GM23338 (cell line): ENCODE measurements around the gene MIAT. TPM values are rescaled to one million over a fixed set of nuclear protein-coding genes. Genes with fewer than 3 reads are reported as not detected.

Experiments used
- ATAC-seq: fragments of 200-7000 bp; cut with Tn5 transposase; 3 replicates; pipeline ENCODE4 v1.9.1; 2020
- DNase-seq: peaks from one replicate; pipeline ENCODE4 v3.0.0-alpha.2; 2015; ENCODE audit warnings: low spot score
- H2AFZ ChIP-seq: fragments of 200-600 bp; sonication (generic); 2 replicates; pipeline ENCODE4 v1.8.0; 2016; ENCODE audit warnings: antibody characterized with exemption, mild to moderate bottlenecking, moderate library complexity
- H3F3A ChIP-seq: fragments of 200-600 bp; sonication (generic); replicated peaks from 2 replicates; pipeline ENCODE4 v1.8.0; 2017; ENCODE audit warnings: antibody characterized with exemption, mixed run types, low read depth
- H3K27ac ChIP-seq: fragments of 200-600 bp; sonication (generic); 2 replicates; pipeline ENCODE4 v1.6.1; 2016; ENCODE audit warnings: low read depth
- H3K27me3 ChIP-seq: fragments of 200-600 bp; sonication (generic); 2 replicates; pipeline ENCODE4 v1.8.0; 2016; ENCODE audit warnings: mild to moderate bottlenecking, mixed run types, moderate library complexity; ENCODE audit not compliant: insufficient read depth
- H3K36me3 ChIP-seq: fragments of 200-600 bp; sonication (generic); 2 replicates; pipeline ENCODE4 v1.8.0; 2016; ENCODE audit warnings: mild to moderate bottlenecking; ENCODE audit not compliant: insufficient read depth
- H3K4me1 ChIP-seq: fragments of 200-600 bp; sonication (generic); 2 replicates; pipeline ENCODE4 v1.8.0; 2016; ENCODE audit warnings: mild to moderate bottlenecking, moderate library complexity; ENCODE audit not compliant: insufficient read depth
- H3K4me2 ChIP-seq: fragments of 200-600 bp; sonication (generic); 2 replicates; pipeline ENCODE4 v1.7.1; 2017; ENCODE audit warnings: mixed run types
- H3K4me3 ChIP-seq: fragments of 200-600 bp; sonication (generic); 2 replicates; pipeline ENCODE4 v1.6.1; 2016; ENCODE audit warnings: mixed run types
- H3K79me2 ChIP-seq: fragments of 200-600 bp; sonication (generic); replicated peaks from 2 replicates; pipeline ENCODE4 v1.8.0; 2017; ENCODE audit warnings: mild to moderate bottlenecking; ENCODE audit not compliant: insufficient read depth
- H3K9me2 ChIP-seq: fragments of 200-600 bp; sonication (generic); 2 replicates; pipeline ENCODE4 v1.8.0; 2017; ENCODE audit not compliant: insufficient read depth
- H4K20me1 ChIP-seq: fragments of 200-600 bp; sonication (generic); replicated peaks from 2 replicates; pipeline ENCODE4 v1.8.0; 2017; ENCODE audit warnings: mild to moderate bottlenecking; ENCODE audit not compliant: insufficient read depth
- H3K27ac Mint-ChIP-seq: 2 replicates; pipeline ENCODE4 v1.8.0; 2020; ENCODE audit warnings: inconsistent platforms, mild to moderate bottlenecking, moderate library complexity, mixed read lengths
- H3K27me3 Mint-ChIP-seq: 3 replicates; pipeline ENCODE4 v1.8.0; 2022; ENCODE audit warnings: low read depth, mild to moderate bottlenecking, moderate library complexity, mixed read lengths, inconsistent platforms; ENCODE audit not compliant: insufficient read depth, poor library complexity
- H3K36me3 Mint-ChIP-seq: 3 replicates; pipeline ENCODE4 v1.8.0; 2021; ENCODE audit warnings: low read depth, mild to moderate bottlenecking, inconsistent platforms, moderate library complexity, mixed read lengths
- H3K4me1 Mint-ChIP-seq: 3 replicates; pipeline ENCODE4 v1.8.0; 2020; ENCODE audit warnings: mild to moderate bottlenecking, inconsistent platforms, mixed read lengths
- H3K4me3 Mint-ChIP-seq: 3 replicates; pipeline ENCODE4 v1.8.0; 2021; ENCODE audit warnings: moderate library complexity, mild to moderate bottlenecking, inconsistent platforms, mixed read lengths
- H3K9me3 Mint-ChIP-seq: 3 replicates; pipeline ENCODE4 v1.8.0; 2020; ENCODE audit warnings: moderate library complexity, mild to moderate bottlenecking, inconsistent platforms, mixed read lengths
- CREB1 ChIP-seq: fragments of 250-450 bp; sonication (Bioruptor Pico); IDR thresholded peaks from 2 replicates; pipeline ENCODE4 v1.5.0; 2020; ENCODE audit warnings: low read depth, mild to moderate bottlenecking, moderate library complexity
- EZH2 ChIP-seq: fragments of 200-600 bp; sonication (generic); IDR thresholded peaks from one replicate; pipeline ENCODE4 v1.8.0; 2017; ENCODE audit warnings: antibody characterized with exemption, mild to moderate bottlenecking, low read depth; ENCODE audit not compliant: unreplicated experiment
- EZH2phosphoT487 ChIP-seq: fragments of 200-600 bp; sonication (generic); IDR thresholded peaks from one replicate; pipeline ENCODE4 v1.8.1; 2018; ENCODE audit warnings: antibody characterized with exemption; ENCODE audit not compliant: unreplicated experiment
- JUNB ChIP-seq: IDR thresholded peaks from one replicate; pipeline ENCODE4 v1.6.1; 2016; ENCODE audit warnings: antibody characterized with exemption; ENCODE audit not compliant: unreplicated experiment
- NANOG ChIP-seq: IDR thresholded peaks from 2 replicates; pipeline ENCODE4 v1.6.1; 2016; ENCODE audit warnings: antibody characterized with exemption, borderline replicate concordance
- POLR2AphosphoS5 ChIP-seq: IDR thresholded peaks from 2 replicates; pipeline ENCODE4 v1.6.1; 2016; ENCODE audit warnings: antibody characterized with exemption, low read depth
- REST ChIP-seq: IDR thresholded peaks from one replicate; pipeline ENCODE4 v1.6.1; 2018; ENCODE audit warnings: antibody characterized with exemption; ENCODE audit not compliant: unreplicated experiment
- STAT1 ChIP-seq: IDR thresholded peaks from one replicate; pipeline ENCODE4 v1.6.1; 2016; ENCODE audit warnings: antibody characterized with exemption; ENCODE audit not compliant: unreplicated experiment
- ZNF331 ChIP-seq: fragments of 250-450 bp; sonication (Bioruptor Pico); IDR thresholded peaks from 2 replicates; pipeline ENCODE4 v1.5.0; 2020; ENCODE audit warnings: low read depth, mild to moderate bottlenecking, moderate library complexity
- polyA plus RNA-seq: library from polyadenylated mRNA; unstranded; fragments of >200 nt; fragmentation: Nextera tagmentation; extraction: Ambion mirVana; gene quantifications from 2 replicates; pipeline ENCODE4 v1.2.1, GENCODE V29; 2016
- total RNA-seq: library from RNA; depleted of rRNA; stranded (reverse); fragments of >200 nt; shearing (Covaris generic); gene quantifications from 2 replicates; pipeline ENCODE4 v1.2.3, GENCODE V29; 2014
- TF ChIP-seq, protein P1 (sequence below): fragments of 250-450 bp; sonication (Bioruptor Pico); IDR thresholded peaks from 2 replicates; pipeline ENCODE4 v1.5.0; 2020; ENCODE audit warnings: mild to moderate bottlenecking, moderate library complexity

MIAT gene
- total and polyA plus RNA-seq, 2 experiments from 2014 or later: 10.0 to 63.6 TPM

GRCh38 chr22:26629988-26630761 is 27.2 kb upstream of the MIAT start:
- H2AFZ ChIP-seq: no peak overlapping the region
- Mint-ChIP-seq H3K27me3 (peaks cover 10% of the 10 kb centered on the region), H3K4me3 (no peak overlapping the region), H3K9me3 (no peaks in the 10 kb centered on the region; the same call in 2 of the 3 replicates), H3K27ac (no peak overlapping the region), H3K4me1 (peaks cover 16% of the 10 kb centered on the region), H3K36me3 (0 out of 3 replicates have a peak, but pooled peaks cover 3% of the 10 kb centered on the region)
- no peaks in the 10 kb centered on the region for H4K20me1 ChIP-seq
- H3K36me3 ChIP-seq: no peaks in the 10 kb centered on the region; the same call in 1 of the 2 replicates
- peaks cover 11% of the 10 kb centered on the region; the same call in 1 of the 2 replicates for H3K4me1 ChIP-seq
- H3K4me3 ChIP-seq: no peak overlapping the region
- no peaks in the 10 kb centered on the region for H3K27me3 ChIP-seq
- TF ChIP-seq STAT1 (no peak), REST (no peak), EZH2 (no peak), NANOG (no peak), CREB1 (CRISPR knock-in tag) (no peak), ZNF331 (CRISPR knock-in tag) (no peak), POLR2AphosphoS5 (no peak)
- 0 out of 2 replicates have a peak, but pooled peaks cover 3% of the 10 kb centered on the region for H3F3A ChIP-seq
- no peak overlapping the region for H3K27ac ChIP-seq
- DNase-seq (peak; percentile 29), ATAC-seq (peak; percentile 22; the same call in 1 of the 3 replicates)
- no peaks in the 10 kb centered on the region for H3K79me2 ChIP-seq
- no peak overlapping the region for H3K4me2 ChIP-seq
- H3K9me2 ChIP-seq: no peaks in the 10 kb centered on the region

DNA sequence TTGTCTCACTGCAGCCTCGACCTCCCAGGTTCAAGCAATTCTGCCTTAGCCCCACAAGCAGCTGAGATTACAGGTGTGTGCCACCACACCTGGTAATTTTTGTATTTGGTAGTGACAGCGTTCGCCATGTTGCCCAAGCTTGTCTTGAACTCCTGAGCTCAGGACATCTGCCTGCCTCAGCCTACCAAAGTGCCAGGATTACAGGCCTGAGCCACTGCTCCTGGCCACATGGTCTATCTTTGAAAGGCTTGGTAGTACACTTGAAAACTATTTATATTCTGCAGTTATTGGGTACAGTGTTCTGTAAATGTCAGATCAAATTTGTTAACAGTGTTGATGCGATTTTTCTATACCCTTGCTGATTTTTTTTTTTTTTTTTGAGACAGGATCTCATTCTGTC is 26.1 kb upstream of the MIAT start:
- Mint-ChIP-seq H3K4me1 (peaks cover 16% of the 10 kb centered on the region), H3K27ac (no peak overlapping the region), H3K36me3 (0 out of 3 replicates have a peak, but pooled peaks cover 3% of the 10 kb centered on the region), H3K9me3 (no peaks in the 10 kb centered on the region; the same call in 2 of the 3 replicates), H3K27me3 (peaks cover 12% of the 10 kb centered on the region), H3K4me3 (no peak overlapping the region)
- no peaks in the 10 kb centered on the region for H3K79me2 ChIP-seq
- no peak overlapping the region for H2AFZ ChIP-seq
- H3K4me3 ChIP-seq: no peak overlapping the region
- no peaks in the 10 kb centered on the region; the same call in 1 of the 2 replicates for H3K36me3 ChIP-seq
- ATAC-seq (no peak), DNase-seq (no peak)
- no peak overlapping the region for H3K27ac ChIP-seq
- no peaks in the 10 kb centered on the region for H3K9me2 ChIP-seq
- peaks cover 11% of the 10 kb centered on the region; the same call in 1 of the 2 replicates for H3K4me1 ChIP-seq
- H4K20me1 ChIP-seq: no peaks in the 10 kb centered on the region
- H3K4me2 ChIP-seq: no peak overlapping the region
- no peaks in the 10 kb centered on the region for H3K27me3 ChIP-seq
- H3F3A ChIP-seq: 0 out of 2 replicates have a peak, but pooled peaks cover 3% of the 10 kb centered on the region
- TF ChIP-seq, protein P1, sequence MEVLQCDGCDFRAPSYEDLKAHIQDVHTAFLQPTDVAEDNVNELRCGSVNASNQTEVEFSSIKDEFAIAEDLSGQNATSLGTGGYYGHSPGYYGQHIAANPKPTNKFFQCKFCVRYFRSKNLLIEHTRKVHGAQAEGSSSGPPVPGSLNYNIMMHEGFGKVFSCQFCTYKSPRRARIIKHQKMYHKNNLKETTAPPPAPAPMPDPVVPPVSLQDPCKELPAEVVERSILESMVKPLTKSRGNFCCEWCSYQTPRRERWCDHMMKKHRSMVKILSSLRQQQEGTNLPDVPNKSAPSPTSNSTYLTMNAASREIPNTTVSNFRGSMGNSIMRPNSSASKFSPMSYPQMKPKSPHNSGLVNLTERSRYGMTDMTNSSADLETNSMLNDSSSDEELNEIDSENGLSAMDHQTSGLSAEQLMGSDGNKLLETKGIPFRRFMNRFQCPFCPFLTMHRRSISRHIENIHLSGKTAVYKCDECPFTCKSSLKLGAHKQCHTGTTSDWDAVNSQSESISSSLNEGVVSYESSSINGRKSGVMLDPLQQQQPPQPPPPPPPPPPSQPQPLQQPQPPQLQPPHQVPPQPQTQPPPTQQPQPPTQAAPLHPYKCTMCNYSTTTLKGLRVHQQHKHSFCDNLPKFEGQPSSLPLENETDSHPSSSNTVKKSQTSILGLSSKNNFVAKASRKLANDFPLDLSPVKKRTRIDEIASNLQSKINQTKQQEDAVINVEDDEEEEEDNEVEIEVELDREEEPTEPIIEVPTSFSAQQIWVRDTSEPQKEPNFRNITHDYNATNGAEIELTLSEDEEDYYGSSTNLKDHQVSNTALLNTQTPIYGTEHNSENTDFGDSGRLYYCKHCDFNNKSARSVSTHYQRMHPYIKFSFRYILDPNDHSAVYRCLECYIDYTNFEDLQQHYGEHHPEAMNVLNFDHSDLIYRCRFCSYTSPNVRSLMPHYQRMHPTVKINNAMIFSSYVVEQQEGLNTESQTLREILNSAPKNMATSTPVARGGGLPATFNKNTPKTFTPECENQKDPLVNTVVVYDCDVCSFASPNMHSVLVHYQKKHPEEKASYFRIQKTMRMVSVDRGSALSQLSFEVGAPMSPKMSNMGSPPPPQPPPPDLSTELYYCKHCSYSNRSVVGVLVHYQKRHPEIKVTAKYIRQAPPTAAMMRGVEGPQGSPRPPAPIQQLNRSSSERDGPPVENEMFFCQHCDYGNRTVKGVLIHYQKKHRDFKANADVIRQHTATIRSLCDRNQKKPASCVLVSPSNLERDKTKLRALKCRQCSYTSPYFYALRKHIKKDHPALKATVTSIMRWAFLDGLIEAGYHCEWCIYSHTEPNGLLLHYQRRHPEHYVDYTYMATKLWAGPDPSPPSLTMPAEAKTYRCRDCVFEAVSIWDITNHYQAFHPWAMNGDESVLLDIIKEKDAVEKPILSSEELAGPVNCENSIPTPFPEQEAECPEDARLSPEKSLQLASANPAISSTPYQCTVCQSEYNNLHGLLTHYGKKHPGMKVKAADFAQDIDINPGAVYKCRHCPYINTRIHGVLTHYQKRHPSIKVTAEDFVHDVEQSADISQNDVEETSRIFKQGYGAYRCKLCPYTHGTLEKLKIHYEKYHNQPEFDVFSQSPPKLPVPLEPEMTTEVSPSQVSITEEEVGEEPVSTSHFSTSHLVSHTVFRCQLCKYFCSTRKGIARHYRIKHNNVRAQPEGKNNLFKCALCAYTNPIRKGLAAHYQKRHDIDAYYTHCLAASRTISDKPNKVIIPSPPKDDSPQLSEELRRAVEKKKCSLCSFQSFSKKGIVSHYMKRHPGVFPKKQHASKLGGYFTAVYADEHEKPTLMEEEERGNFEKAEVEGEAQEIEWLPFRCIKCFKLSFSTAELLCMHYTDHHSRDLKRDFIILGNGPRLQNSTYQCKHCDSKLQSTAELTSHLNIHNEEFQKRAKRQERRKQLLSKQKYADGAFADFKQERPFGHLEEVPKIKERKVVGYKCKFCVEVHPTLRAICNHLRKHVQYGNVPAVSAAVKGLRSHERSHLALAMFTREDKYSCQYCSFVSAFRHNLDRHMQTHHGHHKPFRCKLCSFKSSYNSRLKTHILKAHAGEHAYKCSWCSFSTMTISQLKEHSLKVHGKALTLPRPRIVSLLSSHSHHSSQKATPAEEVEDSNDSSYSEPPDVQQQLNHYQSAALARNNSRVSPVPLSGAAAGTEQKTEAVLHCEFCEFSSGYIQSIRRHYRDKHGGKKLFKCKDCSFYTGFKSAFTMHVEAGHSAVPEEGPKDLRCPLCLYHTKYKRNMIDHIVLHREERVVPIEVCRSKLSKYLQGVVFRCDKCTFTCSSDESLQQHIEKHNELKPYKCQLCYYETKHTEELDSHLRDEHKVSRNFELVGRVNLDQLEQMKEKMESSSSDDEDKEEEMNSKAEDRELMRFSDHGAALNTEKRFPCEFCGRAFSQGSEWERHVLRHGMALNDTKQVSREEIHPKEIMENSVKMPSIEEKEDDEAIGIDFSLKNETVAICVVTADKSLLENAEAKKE (CRISPR knock-in tag): no peak
- no peak for TF ChIP-seq JUNB
- no peak for TF ChIP-seq POLR2AphosphoS5
- TF ChIP-seq CREB1 (CRISPR knock-in tag): no peak
- TF ChIP-seq EZH2phosphoT487: no peak
- TF ChIP-seq STAT1: no peak
